ENCODE measurements around the gene CNST.
"Not testable (repeated sequence)": the region's sequence is repeated elsewhere in the genome, so short reads cannot be mapped to it uniquely, and the experiment has no call there.

Gene CNST

GRCh38 chr1:246565751-246566127 is 517 bp upstream of the CNST start:
- peak overlapping the region; percentile 93 for H3K27ac ChIP-seq
- TF ChIP-seq, protein P1, sequence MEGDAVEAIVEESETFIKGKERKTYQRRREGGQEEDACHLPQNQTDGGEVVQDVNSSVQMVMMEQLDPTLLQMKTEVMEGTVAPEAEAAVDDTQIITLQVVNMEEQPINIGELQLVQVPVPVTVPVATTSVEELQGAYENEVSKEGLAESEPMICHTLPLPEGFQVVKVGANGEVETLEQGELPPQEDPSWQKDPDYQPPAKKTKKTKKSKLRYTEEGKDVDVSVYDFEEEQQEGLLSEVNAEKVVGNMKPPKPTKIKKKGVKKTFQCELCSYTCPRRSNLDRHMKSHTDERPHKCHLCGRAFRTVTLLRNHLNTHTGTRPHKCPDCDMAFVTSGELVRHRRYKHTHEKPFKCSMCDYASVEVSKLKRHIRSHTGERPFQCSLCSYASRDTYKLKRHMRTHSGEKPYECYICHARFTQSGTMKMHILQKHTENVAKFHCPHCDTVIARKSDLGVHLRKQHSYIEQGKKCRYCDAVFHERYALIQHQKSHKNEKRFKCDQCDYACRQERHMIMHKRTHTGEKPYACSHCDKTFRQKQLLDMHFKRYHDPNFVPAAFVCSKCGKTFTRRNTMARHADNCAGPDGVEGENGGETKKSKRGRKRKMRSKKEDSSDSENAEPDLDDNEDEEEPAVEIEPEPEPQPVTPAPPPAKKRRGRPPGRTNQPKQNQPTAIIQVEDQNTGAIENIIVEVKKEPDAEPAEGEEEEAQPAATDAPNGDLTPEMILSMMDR (conservative IDR thresholded peaks at IDR 0.05; ENCODE audit: low read depth), result no peak
- ChIA-PET CTCF (no interaction called here), POLR2A (ENCODE audit: low non-redundant PET) (no interaction called here)
- DNase-seq (ENCODE audit: low spot score), result peak; percentile 26

- peak overlapping the region; percentile 93 for H3K27ac ChIP-seq
- POLR2A ChIA-PET (ENCODE audit: low non-redundant PET), result interaction anchor here (0.6 kb wide), 2 partner anchors 133 to 1996 kb away, joined by 3 to 4 read pairs; no protein-coding TSS in a partner anchor
- peak; percentile 46 for DNase-seq (ENCODE audit: low spot score)
- CTCF ChIA-PET, result interaction anchor here (0.6 to 0.9 kb wide), 3 partner anchors 17 to 80 kb away, joined by 3 read pairs; no protein-coding TSS in a partner anchor
- TF ChIP-seq, protein P1 (conservative IDR thresholded peaks at IDR 0.05; ENCODE audit: low read depth), result no peak
Observed at GRCh38 chr1:246566813-246567645, 773 bp downstream of the CNST start.

GRCh38 chr1:246567646-246568235 is 1.5 kb downstream of the CNST start:
- ChIA-PET POLR2A (ENCODE audit: low non-redundant PET) (interaction anchor here (0.6 kb wide), 2 partner anchors 132 to 1996 kb away, joined by 3 to 4 read pairs; no protein-coding TSS in a partner anchor), CTCF (interaction anchor here (0.7 to 0.9 kb wide), 2 partner anchors 70 to 80 kb away, joined by 3 read pairs; no protein-coding TSS in a partner anchor)
- DNase-seq (ENCODE audit: low spot score), result no peak
- TF ChIP-seq, protein P1 (conservative IDR thresholded peaks at IDR 0.05; ENCODE audit: low read depth), result no peak
- H3K27ac ChIP-seq, result no peak overlapping the region

DNA sequence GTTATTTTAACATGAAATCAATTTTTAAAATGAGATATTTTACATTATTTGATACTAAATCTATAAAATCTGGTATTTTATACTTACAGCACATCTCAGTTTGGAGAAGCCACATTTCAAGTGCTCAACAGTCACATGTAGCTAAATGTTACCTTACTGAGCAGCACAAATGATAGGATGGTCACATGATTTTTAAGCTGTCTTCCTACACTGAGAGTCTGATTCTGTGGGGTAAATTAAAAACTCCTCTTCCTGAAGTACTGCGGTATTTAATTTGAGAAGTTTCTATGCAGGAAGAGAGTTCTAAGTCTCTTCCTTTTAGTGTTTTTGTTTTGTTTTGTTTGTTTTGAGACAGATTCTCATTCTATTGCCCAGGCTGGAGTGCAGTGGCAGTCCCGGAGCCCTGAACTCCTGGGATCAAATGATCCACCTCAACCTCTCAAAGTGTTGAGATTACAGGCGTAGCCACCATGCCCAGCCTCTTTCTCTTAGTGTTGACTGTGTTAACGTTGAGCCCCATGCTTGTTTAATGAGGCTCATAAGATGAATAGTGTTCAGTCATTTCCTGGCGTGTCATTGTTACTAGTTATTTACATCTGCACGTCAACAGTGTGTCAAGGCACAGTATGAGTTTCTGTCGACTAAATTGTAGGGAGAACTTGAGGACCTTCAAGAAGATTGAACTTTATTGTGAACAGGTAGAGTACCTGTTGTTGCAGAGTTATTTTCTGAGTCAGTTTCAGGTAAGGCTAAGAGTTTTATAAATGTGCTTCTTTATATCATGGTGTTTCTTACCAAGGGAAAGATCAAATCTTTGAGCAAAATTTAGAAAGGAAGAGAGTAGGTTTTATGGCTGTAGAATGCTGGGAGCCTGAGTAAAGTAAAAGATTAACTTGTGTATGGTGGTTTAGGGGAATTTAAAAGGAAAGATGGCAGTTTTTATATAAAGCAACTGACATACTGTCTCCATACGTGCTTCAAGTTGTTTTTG is 3.3 kb downstream of the CNST start:
- TF ChIP-seq, protein P1 (conservative IDR thresholded peaks at IDR 0.05; ENCODE audit: low read depth), result no peak
- H3K27ac ChIP-seq, result no peak overlapping the region
- DNase-seq (ENCODE audit: low spot score), result no peak
- CTCF ChIA-PET, result no interaction called here
- POLR2A ChIA-PET (ENCODE audit: low non-redundant PET), result no interaction called here

GRCh38 chr1:246571309-246571708 is 5.1 kb downstream of the CNST start:
- DNase-seq (ENCODE audit: low spot score); H3K27ac ChIP-seq; CTCF ChIA-PET; POLR2A ChIA-PET (ENCODE audit: low non-redundant PET): not testable (repeated sequence)

GRCh38 chr1:246571953-246572352 is 5.7 kb downstream of the CNST start:
- CTCF ChIA-PET, result interaction anchor here (0.7 kb wide), 1 partner anchor 1699 kb away, joined by 3 read pairs; no protein-coding TSS in a partner anchor
- TF ChIP-seq, protein P1 (conservative IDR thresholded peaks at IDR 0.05; ENCODE audit: low read depth), result no peak
- H3K27ac ChIP-seq, result no peak overlapping the region
- POLR2A ChIA-PET (ENCODE audit: low non-redundant PET), result no interaction called here
- no peak for DNase-seq (ENCODE audit: low spot score)
